Measurements from ENCODE around the gene TPD52L2.

DNA sequence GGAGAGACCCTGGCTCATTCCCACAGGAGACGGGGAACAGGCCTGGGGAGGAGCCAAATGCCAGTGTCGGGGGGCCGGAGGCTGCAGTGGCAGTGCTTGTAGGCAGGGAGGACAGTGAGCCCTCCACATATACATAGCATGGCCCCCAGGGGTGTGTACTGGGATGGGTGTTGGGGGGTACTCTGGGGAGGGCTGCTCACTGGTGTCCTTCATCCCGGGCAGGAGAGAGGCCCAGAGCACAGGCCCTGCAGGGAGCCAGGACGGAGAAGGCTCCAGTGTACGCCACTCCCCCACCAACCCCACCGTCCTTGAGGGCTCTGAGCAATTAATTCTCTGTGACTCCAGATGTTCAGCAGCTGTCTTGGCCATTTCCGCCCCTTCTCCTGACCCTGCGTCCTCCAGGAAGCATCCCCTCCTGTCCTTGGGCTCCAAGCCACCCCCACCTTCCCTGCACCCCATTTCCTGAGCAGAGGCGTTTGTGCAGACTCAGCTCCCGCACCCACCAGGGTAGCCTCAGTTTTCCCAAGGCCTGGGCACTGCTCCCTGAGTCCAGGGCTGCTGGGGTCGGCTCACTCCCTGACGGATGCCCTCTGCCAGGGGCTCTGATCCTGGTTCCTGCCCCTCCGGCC lies 7.2 kb upstream of the TPD52L2 start:
- no peak for TF ChIP-seq GATA3 (IDR thresholded peaks at IDR 0.05; ENCODE audit: low read depth, low read length)
- TF ChIP-seq GATA2 (IDR thresholded peaks at IDR 0.05; ENCODE audit: low read depth, low read length) = no peak

Data from SH-SY5Y (cell line).